Testis (tissue), 3 donors: ENCODE results near the gene ULK3. TPM values are rescaled to one million over a fixed set of nuclear protein-coding genes. Genes with fewer than 3 reads are reported as not detected.

Source experiments
- DNase-seq: peaks from one replicate; pipeline ENCODE4 v3.0.0-alpha.2; 2019
- H3K27ac ChIP-seq, 2 donors: fragments of 200-600 bp; sonication (generic); one replicate each; pipeline ENCODE4 v1.5.1; 2019
- H3K27me3 ChIP-seq: fragments of 200-600 bp; sonication (generic); one replicate; pipeline ENCODE4 v1.5.1; 2019
- H3K36me3 ChIP-seq: fragments of 200-600 bp; sonication (generic); one replicate; pipeline ENCODE4 v1.5.1; 2017; ENCODE audit warnings: low read depth; ENCODE audit errors: missing control alignments
- H3K4me1 ChIP-seq: fragments of 200-600 bp; sonication (generic); one replicate; pipeline ENCODE4 v1.5.1; 2019
- H3K4me3 ChIP-seq, 2 donors: fragments of 200-600 bp; sonication (generic); one replicate each; pipeline ENCODE4 v1.5.1; 2017 to 2019
- H3K9me3 ChIP-seq: fragments of 200-600 bp; sonication (generic); one replicate; pipeline ENCODE4 v1.5.1; 2017
- CTCF ChIP-seq, 3 experiments: fragments of 450-650 bp in 2 of 3; fragments of 200-600 bp in 1 of 3; sonication (generic) in 1 of 3; IDR thresholded peaks; one replicate each; pipeline ENCODE4 v1.5.1; 2016 to 2019; ENCODE audit warnings: antibody characterized with exemption in 3 of 3, mild to moderate bottlenecking in 2 of 3, moderate library complexity in 1 of 3
- POLR2A ChIP-seq: fragments of 450-650 bp; IDR thresholded peaks from one replicate; pipeline ENCODE4 v1.6.1; 2017; ENCODE audit warnings: antibody characterized with exemption, mild to moderate bottlenecking, moderate library complexity
- WGBS, 2 donors: methylation state at CpG; one replicate each; pipeline ENCODE4 v1.1.5; 2018; 5-methylcytosine and 5-hydroxymethylcytosine counted together
- intact Hi-C: fragments of 100-400 bp; cut with DNase I; formaldehyde crosslinking; loops from one replicate; pipeline ENCODE4 v1.15.1; 2023; ENCODE audit warnings: low total_unique reads
- polyA plus RNA-seq: library from polyadenylated mRNA; stranded (reverse); fragments of 350-450 nt; fragmentation: Illumina TruSeq; extraction: RNeasy Lipid Tissue Mini Kit (QIAGEN cat#74804); gene quantifications from one replicate; pipeline ENCODE4 v1.2.3, GENCODE V29; 2014; ENCODE audit warnings: low read depth, low replicate concordance; ENCODE audit not compliant: insufficient read depth
- total RNA-seq, 2 donors: library from RNA; depleted of rRNA; stranded (reverse); fragments of >200 nt; gene quantifications; one replicate each; pipeline ENCODE4 v1.2.3, GENCODE V29; 2016

The ULK3 gene
- total and polyA plus RNA-seq, 3 donors from 2014 or later, result 27.0 to 78.5 (median 68.2) TPM

GRCh38 chr15:74863239-74864056 is 20.5 kb upstream of the ULK3 start:
- Histone ChIP-seq H3K36me3 (no peaks in the 10 kb centered on the region), H3K4me3 (no peak overlapping the region), H3K27me3 (no peaks in the 10 kb centered on the region), H3K27ac (no peak overlapping the region), H3K4me1 (peaks cover 8% of the 10 kb centered on the region), H3K9me3 (no peaks in the 10 kb centered on the region)
- intact Hi-C loops, result no loop called here
- WGBS, 2 donors, result 74 to 86% methylated on average over 11 of the region's 11 CpGs
- no peak for TF ChIP-seq CTCF (IDR thresholded peaks at IDR 0.05)
- TF ChIP-seq POLR2A, result no peak
- DNase-seq, result no peak

- peaks cover 3% of the 10 kb centered on the region for H3K4me1 ChIP-seq
- WGBS, 2 donors, result 81 to 83% methylated on average over 4 of the region's 4 CpGs
- TF ChIP-seq POLR2A (no peak), CTCF (IDR thresholded peaks at IDR 0.05) (no peak)
- H3K4me3 ChIP-seq, result no peak overlapping the region
- no peaks in the 10 kb centered on the region for H3K27me3 ChIP-seq
- H3K27ac ChIP-seq, result no peak overlapping the region
- no peak for DNase-seq
- H3K36me3 ChIP-seq, result no peaks in the 10 kb centered on the region
- no peaks in the 10 kb centered on the region for H3K9me3 ChIP-seq
- intact Hi-C loops, result no loop called here
Observed at GRCh38 chr15:74858369-74858740, 15.4 kb upstream of the ULK3 start.

- no peak overlapping the region for H3K27ac ChIP-seq
- H3K9me3 ChIP-seq, result no peaks in the 10 kb centered on the region
- H3K4me1 ChIP-seq, result peaks cover 3% of the 10 kb centered on the region
- no peak for DNase-seq
- 76 to 82% methylated on average over 9 of the region's 9 CpGs for WGBS, 2 donors
- no peaks in the 10 kb centered on the region for H3K27me3 ChIP-seq
- intact Hi-C loops, result no loop called here
- no peaks in the 10 kb centered on the region for H3K36me3 ChIP-seq
- TF ChIP-seq CTCF (IDR thresholded peaks at IDR 0.05) (no peak), POLR2A (no peak)
- no peak overlapping the region for H3K4me3 ChIP-seq
Observed at GRCh38 chr15:74857671-74858368, 14.9 kb upstream of the ULK3 start.

- peaks cover 3% of the 10 kb centered on the region for H3K4me1 ChIP-seq
- H3K27ac ChIP-seq, result no peak overlapping the region
- no peaks in the 10 kb centered on the region for H3K27me3 ChIP-seq
- no peak overlapping the region for H3K4me3 ChIP-seq
- H3K9me3 ChIP-seq, result no peaks in the 10 kb centered on the region
- TF ChIP-seq POLR2A (no peak), CTCF (IDR thresholded peaks at IDR 0.05) (no peak)
- intact Hi-C loops, result no loop called here
- WGBS, 2 donors, result 61 to 64% methylated on average over 5 of the region's 5 CpGs
- no peaks in the 10 kb centered on the region for H3K36me3 ChIP-seq
- no peak for DNase-seq
Observed at GRCh38 chr15:74857082-74857655, 14.2 kb upstream of the ULK3 start.
